Femur (tissue), 1 donor: ENCODE data around the gene AOX1.
"Not testable (repeated sequence)": the region's sequence is repeated elsewhere in the genome, so short reads cannot be mapped to it uniquely, and the experiment has no call there.

ENCODE experiments used
- DNase-seq: peaks from one replicate; pipeline ENCODE4 v3.0.0-alpha.2; 2017

The AOX1 gene

GRCh38 chr2:200585730-200586643 is at the start of gene AOX1:
Gene AOX1 (plus strand): TSS chr2:200586014. CDS start chr2:200586109, 95 bp downstream.
- DNase-seq, result peak; percentile 74

GRCh38 chr2:200538139-200538538 is 47.7 kb upstream of the AOX1 start:
- DNase-seq, result no peak

- no peak for DNase-seq
Measured at GRCh38 chr2:200540793-200541192, 45.0 kb upstream of the AOX1 start.

GRCh38 chr2:200566596-200566995 is 19.2 kb upstream of the AOX1 start:
- DNase-seq, result not testable (repeated sequence)

- no peak for DNase-seq
Measured at GRCh38 chr2:200567932-200568331, 17.9 kb upstream of the AOX1 start.

- DNase-seq, result no peak
Measured at GRCh38 chr2:200575957-200576356, 9.9 kb upstream of the AOX1 start.

GRCh38 chr2:200577027-200577426 is 8.8 kb upstream of the AOX1 start:
- DNase-seq, result no peak

GRCh38 chr2:200578778-200579177 is 7.0 kb upstream of the AOX1 start:
- DNase-seq, result no peak

- no peak for DNase-seq
Measured at GRCh38 chr2:200584639-200585038, 1.2 kb upstream of the AOX1 start.

- no peak for DNase-seq
Measured at GRCh38 chr2:200585340-200585729, 479 bp upstream of the AOX1 start.

GRCh38 chr2:200586644-200586975 is 796 bp downstream of the AOX1 start:
- no peak for DNase-seq

GRCh38 chr2:200587007-200587616 is 1.3 kb downstream of the AOX1 start:
- DNase-seq, result no peak

GRCh38 chr2:200588076-200588678 is 2.4 kb downstream of the AOX1 start:
- DNase-seq, result no peak

GRCh38 chr2:200590090-200590489 is 4.3 kb downstream of the AOX1 start:
- DNase-seq, result no peak

- DNase-seq, result no peak
Measured at GRCh38 chr2:200591308-200591707, 5.5 kb downstream of the AOX1 start.

- no peak for DNase-seq
Measured at GRCh38 chr2:200592406-200593075, 6.7 kb downstream of the AOX1 start.

GRCh38 chr2:200593905-200594304 is 8.1 kb downstream of the AOX1 start:
- DNase-seq, result no peak

GRCh38 chr2:200595913-200596312 is 10.1 kb downstream of the AOX1 start:
- DNase-seq, result no peak

GRCh38 chr2:200596774-200597570 is 11.2 kb downstream of the AOX1 start:
- DNase-seq, result no peak

GRCh38 chr2:200599206-200599605 is 13.4 kb downstream of the AOX1 start:
- DNase-seq, result no peak

- DNase-seq, result no peak
Measured at GRCh38 chr2:200600549-200601225, 14.9 kb downstream of the AOX1 start.

- no peak for DNase-seq
Measured at GRCh38 chr2:200602584-200602983, 16.8 kb downstream of the AOX1 start.
